Measurements from ENCODE around the gene GATAD2A.

Gene GATAD2A

GRCh38 chr19:19487077-19487949 is 81.8 kb downstream of the GATAD2A start:
- H3K4me3 ChIP-seq (replicated peaks; ENCODE audit: low read depth, low read length) = no peak overlapping the region
- no peak for DNase-seq (ENCODE audit: low read depth)
- TF ChIP-seq CTCF (IDR thresholded peaks at IDR 0.05; ENCODE audit: low read length, missing control alignments) = no peak

GRCh38 chr19:19487950-19488874 is 82.7 kb downstream of the GATAD2A start:
- no peak for TF ChIP-seq CTCF (IDR thresholded peaks at IDR 0.05; ENCODE audit: low read length, missing control alignments)
- H3K4me3 ChIP-seq (replicated peaks; ENCODE audit: low read depth, low read length) = no peak overlapping the region
- peak; percentile 27 for DNase-seq (ENCODE audit: low read depth)

GRCh38 chr19:19488875-19489690 is 83.6 kb downstream of the GATAD2A start:
- TF ChIP-seq CTCF (IDR thresholded peaks at IDR 0.05; ENCODE audit: low read length, missing control alignments) = no peak

GRCh38 chr19:19489804-19490204 is 84.3 kb downstream of the GATAD2A start:
- no peak for TF ChIP-seq CTCF (IDR thresholded peaks at IDR 0.05; ENCODE audit: low read length, missing control alignments)
- H3K4me3 ChIP-seq (replicated peaks; ENCODE audit: low read depth, low read length) = no peak overlapping the region
- no peak for DNase-seq (ENCODE audit: low read depth)

More at GRCh38 chr19:19488875-19489690, 83.6 kb downstream of the GATAD2A start:
- peak overlapping the region; percentile 9 for H3K4me3 ChIP-seq (replicated peaks; ENCODE audit: low read depth, low read length)
- peak; percentile 97 for DNase-seq (ENCODE audit: low read depth)

- peak; percentile 81 for TF ChIP-seq CTCF (IDR thresholded peaks at IDR 0.05; ENCODE audit: low read length, missing control alignments)
- DNase-seq (ENCODE audit: low read depth) = peak; percentile 90
- no peak overlapping the region for H3K4me3 ChIP-seq (replicated peaks; ENCODE audit: low read depth, low read length)
Observed at GRCh38 chr19:19490214-19490968, 84.9 kb downstream of the GATAD2A start.

Measured in fibroblast of pulmonary artery (primary cell).